Glomerular visceral epithelial cell (primary cell): ENCODE measurements around the gene ANXA8.

Experiments used
- DNase-seq: peaks from one replicate; pipeline ENCODE4 v3.0.0-alpha.2; 2016; ENCODE audit errors: extremely low spot score

ANXA8 gene

DNA sequence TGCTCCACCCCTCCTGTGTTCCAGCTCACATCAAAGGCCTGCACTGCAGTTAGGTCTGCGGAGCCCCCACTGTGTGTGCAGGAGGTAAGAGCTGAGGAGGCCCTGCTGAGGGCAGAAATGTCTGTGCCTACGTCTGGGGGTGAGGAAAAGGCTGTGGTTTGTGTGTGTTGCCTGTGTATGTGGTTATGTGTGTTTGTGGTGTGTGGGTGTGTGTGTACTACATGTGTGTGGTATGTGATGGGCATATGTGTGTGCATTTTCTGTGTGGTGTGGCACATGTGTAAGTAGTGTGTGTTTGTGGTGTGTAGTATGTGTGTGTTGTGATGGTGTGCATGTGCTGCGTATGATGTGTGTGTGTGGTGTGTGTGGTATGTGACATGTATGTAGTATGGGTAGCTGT, 36.2 kb downstream of the ANXA8 start:
- DNase-seq = no peak

DNA sequence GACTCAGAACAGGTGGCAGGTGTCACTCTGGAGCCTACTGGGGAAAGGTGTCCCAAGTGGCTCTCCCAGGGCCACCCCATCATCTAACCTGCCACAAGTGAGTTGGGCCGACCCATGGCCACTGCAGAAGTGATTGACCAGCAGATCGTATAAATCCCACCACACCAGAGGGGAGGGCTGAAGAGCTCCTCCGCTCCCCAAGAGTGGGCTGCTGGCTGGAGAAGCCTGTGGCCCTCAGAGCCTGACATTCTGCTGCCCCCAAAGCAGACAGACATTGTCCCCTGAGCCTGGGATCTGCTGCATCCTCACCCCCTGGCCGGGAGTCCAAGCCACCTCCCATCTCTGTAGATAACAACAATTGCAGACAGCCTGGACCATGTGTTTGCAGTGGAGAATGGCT, 36.7 kb downstream of the ANXA8 start:
- DNase-seq = no peak

- no peak for DNase-seq
These were observed 38.2 kb downstream of the ANXA8 start for GRCh38 chr10:47445720-47446119.

DNA sequence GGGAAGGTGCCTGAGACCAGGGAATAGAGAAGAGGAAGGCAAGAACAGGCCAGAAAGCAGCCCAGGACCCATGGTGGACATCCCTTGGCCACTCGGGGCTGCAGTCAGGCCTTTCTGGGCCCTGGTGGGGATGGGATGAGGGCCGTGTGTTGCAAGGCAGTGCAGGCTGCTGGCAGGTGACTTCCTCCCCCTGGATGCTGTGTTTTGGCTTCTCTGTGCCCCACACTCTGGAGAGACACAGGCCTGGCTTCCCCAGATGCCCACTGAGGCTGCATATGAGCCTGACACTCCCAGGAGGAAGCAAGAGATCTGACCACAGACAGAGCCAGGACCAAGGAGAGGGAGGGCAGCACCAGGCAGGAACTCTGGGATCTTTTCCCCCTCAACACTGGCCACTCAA, 39.9 kb downstream of the ANXA8 start:
- no peak for DNase-seq

- no peak for DNase-seq
These were observed 40.8 kb downstream of the ANXA8 start for GRCh38 chr10:47443145-47443544.

DNA sequence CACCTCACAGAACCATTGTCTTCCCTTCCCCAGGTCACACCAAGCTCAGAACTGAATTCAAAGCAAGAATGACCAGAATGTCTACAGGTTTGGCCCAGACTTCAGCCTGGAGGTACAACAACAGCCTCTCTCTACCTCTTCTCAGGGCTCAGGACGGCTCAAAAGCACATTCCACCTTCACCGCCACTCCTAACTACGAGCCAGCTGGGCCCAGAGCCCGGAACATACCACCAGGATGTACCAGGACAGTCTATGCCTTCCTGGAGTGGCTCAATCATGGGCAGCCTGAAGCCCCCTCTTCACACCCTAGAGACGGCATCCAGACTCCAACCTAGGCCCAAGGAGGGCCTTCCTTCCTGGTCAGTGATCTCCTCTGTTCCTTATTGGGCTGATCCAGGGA, 41.6 kb downstream of the ANXA8 start:
- DNase-seq = no peak

DNA sequence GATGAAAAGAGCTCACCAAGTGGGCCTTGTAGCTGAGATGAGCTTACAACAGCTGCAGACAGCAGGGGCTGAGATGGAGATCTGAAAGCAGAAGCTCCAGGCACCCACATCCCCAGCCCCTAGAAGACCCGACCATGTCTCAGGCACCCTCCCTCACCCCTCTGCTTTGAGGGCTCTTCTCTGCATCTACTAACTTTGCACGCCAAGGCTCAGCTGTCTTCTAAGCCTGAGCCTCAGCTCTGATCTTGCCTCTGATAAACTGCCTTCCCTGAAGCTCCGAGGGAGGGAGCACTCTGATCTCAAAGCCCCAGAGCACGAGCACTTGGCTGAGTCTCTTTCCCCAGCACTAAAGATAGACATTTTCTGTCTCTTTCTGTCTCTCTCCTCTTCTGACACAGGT, 42.0 kb downstream of the ANXA8 start:
- no peak for DNase-seq

DNA sequence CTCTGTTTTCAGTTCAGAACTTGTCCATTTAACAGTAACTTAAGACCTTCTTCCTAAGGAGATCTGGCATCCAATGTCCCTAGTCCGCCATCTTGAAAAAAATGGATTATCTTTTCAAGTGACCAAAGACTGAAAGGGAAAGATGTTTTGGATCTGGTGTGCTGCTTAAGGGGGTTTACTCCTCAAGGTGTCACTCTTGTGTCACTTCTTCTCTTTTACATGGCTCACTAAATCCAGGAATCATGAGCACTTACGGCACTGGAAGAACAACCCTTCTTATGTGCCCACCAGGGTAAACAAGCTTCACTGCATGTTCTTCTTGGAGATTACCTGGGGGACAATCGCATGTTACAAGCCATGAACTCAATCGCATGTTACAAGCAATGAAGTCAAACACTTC, 43.7 kb downstream of the ANXA8 start:
- DNase-seq = no peak

DNA sequence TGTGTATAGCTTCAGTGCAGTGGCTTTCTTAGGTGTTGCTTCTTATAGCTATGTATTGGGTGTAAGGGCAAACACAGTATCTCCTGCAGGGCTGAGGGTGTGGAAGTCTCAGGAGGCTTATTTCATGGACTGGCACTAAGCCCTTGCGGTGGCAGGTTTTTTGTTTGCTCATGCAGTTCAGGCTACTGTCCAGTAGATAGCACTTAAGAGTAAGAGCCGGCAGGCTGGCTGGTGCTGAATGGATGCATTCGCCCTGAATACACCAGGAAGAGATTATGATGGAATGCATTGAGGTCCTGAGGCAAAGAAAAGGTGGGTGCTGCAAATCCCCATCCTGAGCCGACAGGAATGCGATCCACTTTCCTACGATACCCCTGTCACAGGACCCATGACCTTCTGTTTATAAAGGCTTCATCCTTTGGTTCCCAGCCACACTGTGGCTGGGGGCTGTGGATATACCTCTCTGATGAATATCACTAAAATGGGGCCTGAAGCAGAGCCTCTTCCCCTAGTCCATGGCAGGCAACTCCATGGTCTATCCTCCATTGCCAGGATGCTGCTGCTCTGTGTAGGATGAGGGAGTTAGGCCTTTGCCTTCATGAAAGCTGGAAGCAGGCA, 44.9 kb downstream of the ANXA8 start:
- DNase-seq = peak; percentile 62

- DNase-seq = no peak
These were observed 48.8 kb downstream of the ANXA8 start for GRCh38 chr10:47435081-47435480.

DNA sequence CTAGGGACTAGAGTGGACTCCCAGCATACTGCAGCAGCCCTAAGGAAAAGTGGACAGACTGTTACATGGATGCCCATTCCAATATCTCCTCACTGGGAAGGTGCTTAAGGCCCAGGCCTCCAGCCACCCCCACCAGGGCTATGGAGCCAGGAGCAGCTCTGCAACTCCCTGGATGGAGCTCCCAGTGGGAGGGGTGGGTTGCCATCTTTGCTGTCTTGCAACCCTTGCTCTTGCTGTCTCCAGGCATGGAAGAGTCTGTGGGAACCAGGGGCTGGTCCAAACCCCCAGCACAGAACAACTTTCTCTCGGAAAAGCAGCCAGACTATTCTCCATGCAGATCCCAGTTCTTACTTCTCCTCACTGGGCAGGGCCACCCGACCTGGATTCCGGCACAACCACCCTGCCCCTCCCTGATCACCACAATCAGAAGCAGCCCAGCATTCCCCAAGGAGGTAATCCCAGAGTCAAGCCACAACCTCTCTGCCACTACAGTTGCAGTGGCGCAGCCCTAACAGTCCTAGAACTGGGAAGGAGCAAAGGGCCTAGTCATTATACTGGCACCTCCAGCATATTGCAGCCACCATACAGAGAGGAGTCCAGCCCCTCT, 58.0 kb downstream of the ANXA8 start:
- no peak for DNase-seq

DNA sequence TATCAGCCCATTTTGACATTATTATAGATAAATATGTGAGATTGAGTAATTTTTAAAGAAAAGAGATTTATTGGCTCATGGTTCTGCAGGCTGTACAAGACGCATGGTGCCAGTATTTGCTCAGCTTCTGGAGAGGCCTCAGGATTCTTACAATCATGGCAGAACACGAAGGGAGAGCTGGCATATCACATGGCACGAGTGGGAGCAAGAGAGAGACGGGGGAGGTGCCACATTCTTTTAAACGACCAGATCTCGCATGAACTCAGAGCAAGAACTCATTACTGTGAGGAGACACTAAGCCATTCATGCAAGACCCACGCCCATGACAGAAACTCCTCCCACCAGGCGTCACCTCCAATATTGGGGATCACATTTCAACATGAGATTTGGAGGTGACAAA, 59.7 kb downstream of the ANXA8 start:
- no peak for DNase-seq

GRCh38 chr10:47423476-47423875, 60.4 kb downstream of the ANXA8 start:
- no peak for DNase-seq

DNA sequence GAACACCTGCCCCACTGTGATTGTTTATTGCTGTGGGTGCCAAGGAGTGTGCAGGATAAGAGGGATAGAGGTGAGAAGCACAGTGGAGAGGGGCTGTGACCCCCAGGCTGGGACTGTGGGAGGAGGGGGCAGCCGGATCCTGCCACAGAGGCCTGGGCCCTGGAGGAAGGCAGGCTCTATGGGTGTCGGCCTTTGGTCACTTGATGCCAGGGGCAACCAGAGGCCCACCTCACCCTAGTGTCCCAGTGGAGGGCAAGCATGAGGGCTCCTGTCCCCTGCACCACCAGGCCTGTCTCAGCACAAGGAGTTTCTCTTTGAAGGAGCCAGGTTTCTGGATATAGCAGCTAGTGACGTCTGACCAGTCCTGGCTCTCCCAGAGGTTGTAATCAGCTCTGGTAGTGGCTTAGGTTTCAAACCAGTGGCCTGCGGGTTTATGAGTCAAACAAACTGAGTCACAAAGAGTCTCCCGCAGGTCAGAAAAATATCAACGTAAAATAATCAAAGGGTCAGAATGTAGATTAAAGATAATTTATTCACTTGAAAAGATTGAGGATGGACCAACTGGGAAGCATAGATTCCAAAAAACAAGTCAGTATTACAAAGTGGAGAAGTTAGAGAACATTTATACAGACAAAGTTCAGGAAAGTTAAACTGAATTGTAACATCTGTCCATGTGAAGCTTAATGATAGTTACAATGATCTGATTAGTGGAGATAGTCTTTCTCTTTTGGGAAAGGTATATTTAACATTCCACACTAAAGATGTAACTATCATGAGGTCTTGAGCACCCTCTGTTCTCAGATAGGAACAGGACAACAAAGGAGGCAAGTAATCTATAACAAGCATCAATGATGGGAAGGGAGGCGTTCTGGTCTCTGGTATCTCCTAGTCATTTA, 62.6 kb downstream of the ANXA8 start:
- peak; percentile 44 for DNase-seq

- no peak for DNase-seq
These were observed 63.4 kb downstream of the ANXA8 start for GRCh38 chr10:47420305-47421056.

DNA sequence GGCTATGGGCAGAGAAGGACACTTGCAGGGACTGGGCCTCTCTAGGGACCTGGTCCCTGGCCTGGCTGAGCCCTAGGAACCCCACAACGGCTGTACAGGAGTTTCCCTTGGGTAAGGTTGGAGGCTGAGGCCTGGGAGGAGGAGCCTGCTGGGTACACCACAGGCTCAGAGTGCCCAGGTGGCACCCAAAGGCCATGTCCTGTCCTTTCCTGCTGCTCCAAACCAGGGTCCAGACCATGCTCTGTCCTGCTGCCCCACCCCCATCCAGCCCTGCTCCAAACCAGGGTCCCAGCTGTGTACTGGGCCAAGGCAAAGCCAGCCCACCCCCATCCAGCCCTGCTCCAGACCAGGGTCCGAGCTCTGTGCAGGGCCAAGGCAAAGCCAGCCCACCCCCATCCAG, 64.5 kb downstream of the ANXA8 start:
- DNase-seq = no peak

DNA sequence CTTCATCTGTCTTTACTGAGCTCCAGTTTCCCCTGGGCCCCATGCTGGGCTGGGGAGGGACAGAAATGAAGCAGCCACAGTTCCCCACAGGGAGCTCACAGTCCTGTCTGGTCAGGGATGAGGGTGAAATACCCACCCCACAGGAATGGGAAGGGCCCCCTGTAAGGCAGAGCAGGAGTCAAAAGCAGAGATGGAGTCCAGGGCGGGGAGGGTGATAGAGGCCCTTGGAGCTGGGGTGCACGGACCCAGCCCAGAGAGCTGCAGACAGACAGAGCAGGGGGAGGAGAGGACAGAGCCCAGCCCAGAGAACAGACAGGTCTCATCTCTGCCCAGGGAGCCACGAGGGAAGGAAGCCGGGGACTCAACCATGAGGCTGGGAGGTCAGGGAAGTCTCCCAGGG, 64.9 kb downstream of the ANXA8 start:
- no peak for DNase-seq

DNA sequence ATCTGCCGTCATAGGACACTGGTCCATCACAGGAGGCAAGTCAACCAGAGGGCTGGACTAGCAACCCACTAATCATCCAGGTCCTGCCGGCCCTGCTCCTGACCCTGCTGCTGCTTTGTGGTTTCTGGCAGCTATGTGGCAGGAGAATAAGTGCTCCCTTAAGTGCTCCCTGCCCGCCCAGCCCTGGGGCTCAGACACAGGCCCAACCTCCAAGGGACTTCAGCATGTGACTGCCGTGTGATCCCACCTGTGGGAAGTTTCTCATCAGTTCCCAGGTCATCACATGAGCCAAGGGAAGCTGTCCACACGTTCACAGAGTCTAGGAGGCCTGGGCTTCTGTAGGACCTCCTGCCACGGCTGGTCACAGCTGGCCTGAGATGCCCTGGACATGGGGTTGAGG, 65.6 kb downstream of the ANXA8 start:
- no peak for DNase-seq
